ENCODE measurements around the gene SMIM32.

DNA sequence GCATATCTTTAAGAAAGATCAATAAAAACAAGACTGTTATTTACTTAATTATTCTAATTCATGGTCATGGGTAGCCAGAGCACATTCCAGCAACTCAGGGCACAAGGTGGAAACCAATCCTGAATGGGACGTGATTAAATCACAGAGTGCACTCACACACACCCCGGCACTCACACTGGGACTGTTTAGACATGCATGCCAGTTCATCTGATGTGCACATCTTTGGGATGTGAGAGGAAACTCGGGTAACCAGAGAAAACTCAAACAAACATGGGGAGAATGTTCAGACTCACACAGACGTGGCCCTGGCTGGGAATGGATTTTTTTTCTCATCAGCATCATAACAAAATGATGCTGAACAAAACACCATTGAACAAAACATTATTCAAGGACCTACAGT lies 31.0 kb downstream of the SMIM32 start:
- TF ChIP-seq, protein P1, sequence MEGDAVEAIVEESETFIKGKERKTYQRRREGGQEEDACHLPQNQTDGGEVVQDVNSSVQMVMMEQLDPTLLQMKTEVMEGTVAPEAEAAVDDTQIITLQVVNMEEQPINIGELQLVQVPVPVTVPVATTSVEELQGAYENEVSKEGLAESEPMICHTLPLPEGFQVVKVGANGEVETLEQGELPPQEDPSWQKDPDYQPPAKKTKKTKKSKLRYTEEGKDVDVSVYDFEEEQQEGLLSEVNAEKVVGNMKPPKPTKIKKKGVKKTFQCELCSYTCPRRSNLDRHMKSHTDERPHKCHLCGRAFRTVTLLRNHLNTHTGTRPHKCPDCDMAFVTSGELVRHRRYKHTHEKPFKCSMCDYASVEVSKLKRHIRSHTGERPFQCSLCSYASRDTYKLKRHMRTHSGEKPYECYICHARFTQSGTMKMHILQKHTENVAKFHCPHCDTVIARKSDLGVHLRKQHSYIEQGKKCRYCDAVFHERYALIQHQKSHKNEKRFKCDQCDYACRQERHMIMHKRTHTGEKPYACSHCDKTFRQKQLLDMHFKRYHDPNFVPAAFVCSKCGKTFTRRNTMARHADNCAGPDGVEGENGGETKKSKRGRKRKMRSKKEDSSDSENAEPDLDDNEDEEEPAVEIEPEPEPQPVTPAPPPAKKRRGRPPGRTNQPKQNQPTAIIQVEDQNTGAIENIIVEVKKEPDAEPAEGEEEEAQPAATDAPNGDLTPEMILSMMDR (IDR thresholded peaks at IDR 0.05), result no peak
- TF ChIP-seq, protein P2, sequence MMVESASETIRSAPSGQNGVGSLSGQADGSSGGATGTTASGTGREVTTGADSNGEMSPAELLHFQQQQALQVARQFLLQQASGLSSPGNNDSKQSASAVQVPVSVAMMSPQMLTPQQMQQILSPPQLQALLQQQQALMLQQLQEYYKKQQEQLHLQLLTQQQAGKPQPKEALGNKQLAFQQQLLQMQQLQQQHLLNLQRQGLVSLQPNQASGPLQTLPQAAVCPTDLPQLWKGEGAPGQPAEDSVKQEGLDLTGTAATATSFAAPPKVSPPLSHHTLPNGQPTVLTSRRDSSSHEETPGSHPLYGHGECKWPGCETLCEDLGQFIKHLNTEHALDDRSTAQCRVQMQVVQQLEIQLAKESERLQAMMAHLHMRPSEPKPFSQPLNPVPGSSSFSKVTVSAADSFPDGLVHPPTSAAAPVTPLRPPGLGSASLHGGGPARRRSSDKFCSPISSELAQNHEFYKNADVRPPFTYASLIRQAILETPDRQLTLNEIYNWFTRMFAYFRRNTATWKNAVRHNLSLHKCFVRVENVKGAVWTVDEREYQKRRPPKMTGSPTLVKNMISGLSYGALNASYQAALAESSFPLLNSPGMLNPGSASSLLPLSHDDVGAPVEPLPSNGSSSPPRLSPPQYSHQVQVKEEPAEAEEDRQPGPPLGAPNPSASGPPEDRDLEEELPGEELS (CRISPR knock-in tag; IDR thresholded peaks at IDR 0.05), result no peak
- TF ChIP-seq NFYB (CRISPR knock-in tag; conservative IDR thresholded peaks at IDR 0.05; ENCODE audit: low read depth), result no peak
